Measurements from ENCODE around the gene PDZD2. TPM values are rescaled to one million over a fixed set of nuclear protein-coding genes. Genes with fewer than 3 reads are reported as not detected.
"Not testable (repeated sequence)": the region's sequence is repeated elsewhere in the genome, so short reads cannot be mapped to it uniquely, and the experiment has no call there.

PDZD2 gene
- total and polyA plus RNA-seq, 4 donors = 2.8 to 18.0 (median 5.3) TPM

DNA sequence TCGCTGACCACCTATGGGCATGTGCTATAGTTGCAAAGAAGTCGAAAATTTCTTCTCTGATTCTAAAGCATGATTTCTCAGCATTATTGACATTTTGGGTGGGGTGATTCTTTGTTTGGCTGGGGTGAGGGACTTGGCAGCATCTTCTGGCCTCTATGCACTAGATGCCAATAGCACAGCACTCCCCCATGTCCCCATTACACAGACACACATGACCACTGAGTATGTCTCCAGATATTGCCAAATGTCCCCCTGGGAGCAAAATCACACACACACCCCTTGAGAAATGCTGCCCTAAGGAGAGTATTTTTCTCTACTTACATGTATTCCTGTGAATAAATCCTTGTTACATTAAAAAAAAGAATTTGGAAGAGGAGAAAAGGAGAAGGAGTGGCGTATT is 89.1 kb downstream of the PDZD2 start:
- 89 to 93% methylated on average over 3 of the region's 3 CpGs for WGBS, 2 donors
- H3K4me3 ChIP-seq (ENCODE audit: low read length in 2 of 2) = no peak overlapping the region
- ATAC-seq (ENCODE audit: low FRiP score) (no peak), DNase-seq (no peak)
- H3K9me3 ChIP-seq (ENCODE audit: control insufficient read depth, low read length) = no peaks in the 10 kb centered on the region
- no peaks in the 10 kb centered on the region for H3K36me3 ChIP-seq (ENCODE audit: control insufficient read depth in 1 of 2, insufficient read depth in 2 of 2, low read length in 1 of 2)
- no peak overlapping the region for H3K27ac ChIP-seq (ENCODE audit: low read depth in 1 of 2, low read length in 2 of 2)
- no peaks in the 10 kb centered on the region for H3K27me3 ChIP-seq (ENCODE audit: control insufficient read depth in 1 of 2, insufficient read depth in 2 of 2, low read length in 1 of 2)
- no peaks in the 10 kb centered on the region for H3K4me1 ChIP-seq (ENCODE audit: control insufficient read depth in 1 of 2, insufficient read depth in 2 of 2, low read length in 2 of 2)
- intact Hi-C loops (cut with DNase I) = no loop called here

- H3K27ac ChIP-seq (ENCODE audit: low read depth in 1 of 2, low read length in 2 of 2); H3K4me1 ChIP-seq (ENCODE audit: control insufficient read depth in 1 of 2, insufficient read depth in 2 of 2, low read length in 2 of 2); H3K36me3 ChIP-seq (ENCODE audit: control insufficient read depth in 1 of 2, insufficient read depth in 2 of 2, low read length in 1 of 2); ATAC-seq (ENCODE audit: low FRiP score); DNase-seq; H3K27me3 ChIP-seq (ENCODE audit: control insufficient read depth in 1 of 2, insufficient read depth in 2 of 2, low read length in 1 of 2); H3K9me3 ChIP-seq (ENCODE audit: control insufficient read depth, low read length); H3K4me3 ChIP-seq (ENCODE audit: low read length in 2 of 2); intact Hi-C loops (cut with DNase I): not testable (repeated sequence)
- WGBS, 2 donors = 98% methylated on average over 10 of the region's 10 CpGs
Observed at GRCh38 chr5:31728806-31729205, 89.9 kb downstream of the PDZD2 start.

GRCh38 chr5:31730139-31730538 is 91.2 kb downstream of the PDZD2 start:
- H3K4me3 ChIP-seq (ENCODE audit: low read length in 2 of 2) = no peak overlapping the region
- H3K27me3 ChIP-seq (ENCODE audit: control insufficient read depth in 1 of 2, insufficient read depth in 2 of 2, low read length in 1 of 2) = no peaks in the 10 kb centered on the region
- no peaks in the 10 kb centered on the region for H3K4me1 ChIP-seq (ENCODE audit: control insufficient read depth in 1 of 2, insufficient read depth in 2 of 2, low read length in 2 of 2)
- no peak overlapping the region for H3K27ac ChIP-seq (ENCODE audit: low read depth in 1 of 2, low read length in 2 of 2)
- DNase-seq = no peak
- no peak for ATAC-seq (ENCODE audit: low FRiP score)
- intact Hi-C loops (cut with DNase I) = no loop called here
- no peaks in the 10 kb centered on the region for H3K9me3 ChIP-seq (ENCODE audit: control insufficient read depth, low read length)
- H3K36me3 ChIP-seq (ENCODE audit: control insufficient read depth in 1 of 2, insufficient read depth in 2 of 2, low read length in 1 of 2) = no peaks in the 10 kb centered on the region
- WGBS, 2 donors = 82 to 91% methylated on average over 3 of the region's 3 CpGs

DNA sequence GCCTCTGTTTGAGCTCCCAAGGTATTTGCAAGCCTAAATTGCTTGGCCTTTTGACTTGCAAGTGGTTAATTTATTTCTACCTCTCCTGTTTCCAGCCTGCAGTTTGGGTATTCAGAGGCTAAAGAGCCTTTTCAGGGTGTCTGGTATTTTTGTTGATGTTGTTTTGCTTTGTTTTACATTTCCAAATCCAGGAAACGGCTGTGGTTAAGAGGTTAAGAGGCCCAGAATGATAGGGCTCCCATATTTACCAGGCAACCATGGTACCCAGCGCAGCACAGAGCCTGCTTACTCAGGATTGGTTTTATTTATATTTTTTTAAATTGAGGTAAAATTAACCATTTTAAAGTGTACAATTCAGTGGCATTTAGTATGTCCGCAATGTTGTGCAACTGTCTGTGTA is 92.1 kb downstream of the PDZD2 start:
- intact Hi-C loops (cut with DNase I) = no loop called here
- 83 to 88% methylated on average over 3 of the region's 3 CpGs for WGBS, 2 donors
- no peak for DNase-seq
- Histone ChIP-seq H3K4me1 (ENCODE audit: control insufficient read depth in 1 of 2, insufficient read depth in 2 of 2, low read length in 2 of 2) (no peaks in the 10 kb centered on the region), H3K9me3 (ENCODE audit: control insufficient read depth, low read length) (no peaks in the 10 kb centered on the region), H3K27ac (ENCODE audit: low read depth in 1 of 2, low read length in 2 of 2) (no peak overlapping the region), H3K27me3 (ENCODE audit: control insufficient read depth in 1 of 2, insufficient read depth in 2 of 2, low read length in 1 of 2) (no peaks in the 10 kb centered on the region), H3K36me3 (ENCODE audit: control insufficient read depth in 1 of 2, insufficient read depth in 2 of 2, low read length in 1 of 2) (no peaks in the 10 kb centered on the region), H3K4me3 (ENCODE audit: low read length in 2 of 2) (no peak overlapping the region)
- no peak for ATAC-seq (ENCODE audit: low FRiP score)

DNA sequence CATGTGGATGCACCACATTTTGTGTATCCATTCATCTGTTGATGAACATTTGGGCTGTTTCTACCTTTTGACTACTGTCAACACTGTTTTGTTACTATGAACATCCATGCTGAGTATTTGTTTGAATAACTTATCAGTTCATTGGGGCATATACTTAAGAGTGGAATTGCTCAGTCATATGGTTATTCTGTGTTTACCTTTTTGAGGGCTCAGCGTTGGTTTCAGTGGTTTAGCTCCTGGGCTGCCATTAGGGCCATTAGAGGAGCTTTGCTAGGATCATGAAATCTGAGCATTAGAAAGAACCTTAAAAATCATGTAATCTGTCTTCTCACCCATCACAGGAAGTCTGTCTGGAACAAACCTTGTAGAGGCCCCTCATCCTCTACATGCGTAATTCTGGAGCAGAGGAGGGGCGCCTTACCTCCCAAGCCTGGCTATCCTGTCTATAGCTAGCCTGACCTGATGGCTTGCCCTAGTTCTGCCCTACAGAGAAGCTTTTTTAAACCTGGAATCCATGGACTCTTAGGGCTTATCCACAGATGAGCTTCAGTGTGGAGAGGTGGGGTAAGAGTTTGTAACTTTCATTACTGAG is 92.9 kb downstream of the PDZD2 start:
- intact Hi-C loops (cut with DNase I) = no loop called here
- 89% methylated on average over 3 of the region's 3 CpGs for WGBS, 2 donors

DNA sequence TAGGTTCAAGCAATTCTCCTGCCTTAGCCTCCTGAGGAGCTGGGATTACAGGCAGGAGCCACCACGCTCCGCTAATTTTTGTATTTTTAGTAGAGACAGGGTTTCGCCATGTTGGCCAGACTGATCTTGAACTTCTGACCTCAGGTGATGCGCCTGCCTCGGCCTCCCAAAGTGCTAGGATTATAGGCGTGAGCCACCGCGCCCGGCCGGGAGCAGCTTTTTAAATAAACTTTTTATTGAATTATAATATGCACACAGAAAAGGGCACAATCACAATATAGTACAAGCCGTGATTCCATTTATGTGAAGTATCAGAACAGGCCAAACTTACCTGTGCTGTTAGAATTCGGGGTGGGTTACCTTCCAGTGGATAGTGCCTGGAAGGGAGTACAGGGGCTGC is 93.9 kb downstream of the PDZD2 start:
- H3K27ac ChIP-seq (ENCODE audit: low read depth in 1 of 2, low read length in 2 of 2); H3K4me1 ChIP-seq (ENCODE audit: control insufficient read depth in 1 of 2, insufficient read depth in 2 of 2, low read length in 2 of 2); H3K4me3 ChIP-seq (ENCODE audit: low read length in 2 of 2); H3K36me3 ChIP-seq (ENCODE audit: control insufficient read depth in 1 of 2, insufficient read depth in 2 of 2, low read length in 1 of 2); ATAC-seq (ENCODE audit: low FRiP score); H3K9me3 ChIP-seq (ENCODE audit: control insufficient read depth, low read length); intact Hi-C loops (cut with DNase I); DNase-seq; H3K27me3 ChIP-seq (ENCODE audit: control insufficient read depth in 1 of 2, insufficient read depth in 2 of 2, low read length in 1 of 2): not testable (repeated sequence)
- WGBS, 2 donors = 96 to 97% methylated on average over 12 of the region's 12 CpGs

More for the DNA sequence above, 92.9 kb downstream of the PDZD2 start:
- ATAC-seq (ENCODE audit: low FRiP score) (no peak), DNase-seq (no peak)
- no peaks in the 10 kb centered on the region for H3K4me1 ChIP-seq (ENCODE audit: control insufficient read depth in 1 of 2, insufficient read depth in 2 of 2, low read length in 2 of 2)
- no peak overlapping the region for H3K4me3 ChIP-seq (ENCODE audit: low read length in 2 of 2)
- H3K36me3 ChIP-seq (ENCODE audit: control insufficient read depth in 1 of 2, insufficient read depth in 2 of 2, low read length in 1 of 2) = no peaks in the 10 kb centered on the region
- no peaks in the 10 kb centered on the region for H3K9me3 ChIP-seq (ENCODE audit: control insufficient read depth, low read length)
- no peak overlapping the region for H3K27ac ChIP-seq (ENCODE audit: low read depth in 1 of 2, low read length in 2 of 2)
- H3K27me3 ChIP-seq (ENCODE audit: control insufficient read depth in 1 of 2, insufficient read depth in 2 of 2, low read length in 1 of 2) = no peaks in the 10 kb centered on the region

DNA sequence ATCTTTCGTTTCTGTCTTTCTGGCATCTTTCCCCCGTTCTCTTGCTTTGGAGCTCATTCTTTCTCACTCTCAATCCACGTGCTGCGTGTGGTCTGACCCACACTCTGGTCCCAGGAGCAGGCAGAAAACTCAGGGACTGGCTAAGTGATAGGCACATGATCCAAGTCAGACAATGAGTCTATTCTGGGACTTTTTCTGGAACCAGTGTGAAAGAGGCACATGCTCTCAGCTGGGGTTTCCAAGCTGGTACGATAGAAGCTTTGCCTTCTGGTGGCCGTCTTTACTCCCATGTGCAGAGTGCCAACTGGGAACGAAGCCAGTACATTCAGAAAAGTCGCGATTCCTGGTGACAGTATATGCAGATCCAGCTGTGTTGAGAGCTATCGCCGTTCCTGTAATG is 94.4 kb downstream of the PDZD2 start:
- H3K27me3 ChIP-seq (ENCODE audit: control insufficient read depth in 1 of 2, insufficient read depth in 2 of 2, low read length in 1 of 2) = no peaks in the 10 kb centered on the region
- DNase-seq (no peak), ATAC-seq (ENCODE audit: low FRiP score) (no peak)
- no peaks in the 10 kb centered on the region for H3K36me3 ChIP-seq (ENCODE audit: control insufficient read depth in 1 of 2, insufficient read depth in 2 of 2, low read length in 1 of 2)
- WGBS, 2 donors = 26 to 29% methylated on average over 11 of the region's 11 CpGs
- no peak overlapping the region for H3K27ac ChIP-seq (ENCODE audit: low read depth in 1 of 2, low read length in 2 of 2)
- H3K9me3 ChIP-seq (ENCODE audit: control insufficient read depth, low read length) = no peaks in the 10 kb centered on the region
- H3K4me1 ChIP-seq (ENCODE audit: control insufficient read depth in 1 of 2, insufficient read depth in 2 of 2, low read length in 2 of 2) = no peaks in the 10 kb centered on the region
- no peak overlapping the region for H3K4me3 ChIP-seq (ENCODE audit: low read length in 2 of 2)
- intact Hi-C loops (cut with DNase I) = no loop called here

- H3K27ac ChIP-seq (ENCODE audit: low read depth in 1 of 2, low read length in 2 of 2) = no peak overlapping the region
- intact Hi-C loops (cut with DNase I) = no loop called here
- WGBS, 2 donors = 90 to 92% methylated on average over 6 of the region's 6 CpGs
- no peak for DNase-seq
- no peak overlapping the region for H3K4me3 ChIP-seq (ENCODE audit: low read length in 2 of 2)
- no peaks in the 10 kb centered on the region for H3K27me3 ChIP-seq (ENCODE audit: control insufficient read depth in 1 of 2, insufficient read depth in 2 of 2, low read length in 1 of 2)
- H3K4me1 ChIP-seq (ENCODE audit: control insufficient read depth in 1 of 2, insufficient read depth in 2 of 2, low read length in 2 of 2) = no peaks in the 10 kb centered on the region
- no peaks in the 10 kb centered on the region for H3K36me3 ChIP-seq (ENCODE audit: control insufficient read depth in 1 of 2, insufficient read depth in 2 of 2, low read length in 1 of 2)
- no peaks in the 10 kb centered on the region for H3K9me3 ChIP-seq (ENCODE audit: control insufficient read depth, low read length)
- no peak for ATAC-seq (ENCODE audit: low FRiP score)
Observed at GRCh38 chr5:31736127-31736526, 97.2 kb downstream of the PDZD2 start.

DNA sequence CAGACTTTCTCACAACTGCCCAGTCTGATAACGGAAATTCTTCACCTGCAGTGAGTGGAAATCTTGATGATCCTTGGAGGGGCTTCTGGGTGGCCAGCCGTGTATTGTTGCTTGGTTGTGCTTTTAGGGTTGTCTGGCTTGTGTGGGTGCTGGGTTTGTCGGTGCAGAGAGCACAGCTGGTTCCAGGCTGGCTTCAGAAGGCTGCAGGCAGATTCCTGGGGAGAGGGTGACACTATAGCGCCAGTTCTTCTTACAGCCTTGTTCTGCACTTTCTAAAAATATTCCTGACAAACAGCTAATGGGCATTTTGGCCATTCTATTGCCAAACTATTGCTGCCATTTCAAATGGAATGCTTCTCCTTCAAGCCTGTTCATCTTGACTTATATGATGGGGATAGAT is 99.3 kb downstream of the PDZD2 start:
- H3K4me1 ChIP-seq (ENCODE audit: control insufficient read depth in 1 of 2, insufficient read depth in 2 of 2, low read length in 2 of 2) = no peaks in the 10 kb centered on the region
- H3K27me3 ChIP-seq (ENCODE audit: control insufficient read depth in 1 of 2, insufficient read depth in 2 of 2, low read length in 1 of 2) = no peaks in the 10 kb centered on the region
- no peak overlapping the region for H3K4me3 ChIP-seq (ENCODE audit: low read length in 2 of 2)
- DNase-seq = no peak
- no peak for ATAC-seq (ENCODE audit: low FRiP score)
- no peaks in the 10 kb centered on the region for H3K36me3 ChIP-seq (ENCODE audit: control insufficient read depth in 1 of 2, insufficient read depth in 2 of 2, low read length in 1 of 2)
- 59 to 66% methylated on average over 4 of the region's 4 CpGs for WGBS, 2 donors
- H3K9me3 ChIP-seq (ENCODE audit: control insufficient read depth, low read length) = no peaks in the 10 kb centered on the region
- intact Hi-C loops (cut with DNase I) = no loop called here
- H3K27ac ChIP-seq (ENCODE audit: low read depth in 1 of 2, low read length in 2 of 2) = no peak overlapping the region

Measured in aorta (tissue), 5 donors.